GM12892 (cell line): ENCODE results near the gene PPP1R37.

ENCODE experiments used
- POLR2A ChIP-seq: IDR thresholded peaks from 2 replicates; pipeline ENCODE4 v1.6.1; 2011; ENCODE audit warnings: low read depth, low read length, control low read depth
- POLR2AphosphoS5 ChIP-seq: IDR thresholded peaks from 2 replicates; pipeline ENCODE4 v1.6.1; 2011; ENCODE audit warnings: low read depth, low read length, control low read depth
- TAF1 ChIP-seq: IDR thresholded peaks from 2 replicates; pipeline ENCODE4 v1.6.1; 2011; ENCODE audit warnings: low read depth, mild to moderate bottlenecking, control low read depth, low read length, borderline replicate concordance

DNA sequence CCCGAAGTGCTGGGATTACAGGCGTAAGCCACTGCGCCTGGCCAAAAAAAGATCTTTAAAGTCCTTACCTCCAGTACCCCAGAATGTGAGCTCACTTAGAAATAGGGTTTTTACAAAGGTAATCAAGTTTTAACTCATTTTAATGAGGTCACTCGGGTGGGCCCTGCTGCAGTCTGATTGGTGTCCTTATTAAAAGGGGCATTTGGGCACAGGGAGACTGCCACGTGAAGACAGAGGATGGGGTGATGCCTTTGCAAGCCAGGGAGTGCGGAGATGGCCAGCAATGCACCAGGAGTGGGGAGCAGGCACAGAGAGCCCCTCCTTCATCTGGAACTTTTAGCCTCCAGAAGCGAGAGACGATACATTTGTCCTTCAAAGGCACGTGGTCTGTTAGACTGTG, 56.1 kb downstream of the PPP1R37 start:
- TF ChIP-seq POLR2AphosphoS5 (no peak), POLR2A (no peak), TAF1 (no peak)
